HG03432 (cell line): ENCODE data around the gene MACROD2.

Experiments
- ATAC-seq: cut with Tn5 transposase; IDR thresholded peaks from one replicate; pipeline ENCODE4 v1.9.1; 2021; ENCODE audit warnings: mild to moderate bottlenecking, moderate library complexity; ENCODE audit not compliant: unreplicated experiment

Gene MACROD2

DNA sequence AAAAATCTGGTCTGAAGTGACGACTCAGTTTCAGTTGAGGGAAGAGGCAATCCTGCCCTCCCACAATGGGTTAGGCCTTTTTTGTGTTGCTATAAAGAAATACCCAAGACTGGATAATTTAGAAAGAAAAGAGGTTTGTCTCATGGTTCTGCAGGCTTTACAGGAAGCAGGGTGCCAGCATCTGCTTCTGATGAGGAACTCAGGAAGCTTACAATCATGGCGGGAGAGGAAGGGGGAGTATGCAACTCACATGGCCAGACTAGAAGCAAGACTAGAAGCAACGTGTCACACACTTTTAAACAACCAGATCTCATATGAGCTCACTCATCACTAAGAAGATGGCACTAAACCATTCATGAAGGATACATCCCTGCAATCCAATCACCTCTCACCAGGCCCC lies 2048.6 kb downstream of the MACROD2 start:
- no peak for ATAC-seq

DNA sequence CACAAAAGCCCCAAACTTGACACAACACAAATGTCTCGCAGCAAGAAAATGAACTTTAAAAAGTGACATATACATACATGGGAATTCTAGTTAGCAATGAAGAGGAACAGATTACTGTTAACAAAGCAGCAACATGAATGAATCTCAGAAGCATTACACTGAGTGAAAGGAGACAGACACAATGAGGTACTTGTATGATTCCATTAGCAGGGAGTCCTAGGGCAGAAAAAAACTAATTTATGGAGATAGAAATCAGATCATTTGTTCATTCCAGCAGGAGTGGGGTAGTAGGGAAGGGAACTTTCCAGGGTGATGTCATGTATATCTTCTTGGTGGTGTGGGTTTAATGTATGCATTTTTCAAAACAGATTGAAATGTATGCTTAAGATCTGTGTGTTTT lies 2053.6 kb downstream of the MACROD2 start:
- ATAC-seq = no peak

DNA sequence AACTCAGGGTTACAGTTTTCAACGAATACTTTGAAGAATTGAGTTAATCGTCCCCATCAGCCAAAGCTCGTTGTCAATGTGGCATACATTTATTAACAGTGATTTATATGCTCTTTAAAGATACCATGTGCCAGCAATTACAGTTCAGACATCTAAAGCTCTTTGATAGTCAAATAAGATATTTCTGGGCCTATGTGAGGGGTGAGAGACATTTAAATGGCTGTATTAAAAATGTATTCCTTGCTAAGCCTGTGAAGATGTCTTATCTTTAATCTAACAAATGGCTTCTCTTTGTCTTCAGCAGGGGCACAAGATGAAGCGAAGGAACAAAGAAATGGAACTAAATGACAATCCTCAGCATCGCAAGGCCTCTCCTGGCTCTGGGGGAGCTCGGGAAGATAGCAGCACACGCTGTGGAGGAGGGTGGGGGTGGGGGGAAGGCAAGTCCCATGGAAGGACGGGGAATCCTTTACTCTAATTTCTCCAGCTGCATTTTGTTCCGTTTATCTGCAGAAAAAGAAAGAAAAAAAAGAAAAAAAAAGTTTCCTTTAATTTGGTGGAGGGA lies 2054.3 kb downstream of the MACROD2 start:
- ATAC-seq = no peak

DNA sequence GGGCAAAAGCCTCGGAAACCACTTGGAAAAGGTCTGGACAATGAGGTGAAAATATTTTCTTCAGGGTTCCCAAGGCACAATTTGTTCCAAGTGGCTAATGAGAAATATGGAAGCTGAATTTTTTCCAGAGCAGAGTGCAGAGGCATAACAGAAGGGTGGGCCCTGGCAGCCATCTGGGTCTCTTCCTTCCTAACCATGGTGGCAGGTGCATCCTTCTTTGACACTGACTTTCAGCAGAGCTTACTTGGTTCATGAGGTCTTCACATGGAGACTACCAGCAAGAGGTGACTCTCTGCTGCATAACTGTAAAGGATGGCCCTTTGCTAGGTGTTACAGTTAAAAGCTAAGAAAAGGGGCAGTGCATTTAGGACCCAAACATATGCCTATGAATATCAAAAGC lies 2055.1 kb downstream of the MACROD2 start:
- ATAC-seq = no peak

DNA sequence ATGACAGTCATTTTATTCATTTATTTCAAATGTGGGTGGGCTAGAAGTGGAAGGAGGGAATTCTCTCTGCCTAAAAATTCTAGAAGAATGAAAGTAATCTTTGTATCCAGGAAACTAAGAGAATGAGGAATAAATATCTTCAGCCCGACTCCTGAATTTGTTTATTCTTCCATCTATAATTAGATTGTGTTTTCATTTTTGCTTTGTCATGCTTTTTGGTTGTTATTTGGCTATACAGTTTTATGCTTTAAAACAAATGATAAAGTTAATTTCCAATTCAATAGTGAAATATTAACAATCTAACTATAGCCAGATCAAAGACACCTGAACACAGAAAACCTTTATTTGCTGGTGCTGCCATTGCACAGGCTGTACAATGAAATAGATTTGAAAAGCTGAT lies 2056.7 kb downstream of the MACROD2 start:
- no peak for ATAC-seq

DNA sequence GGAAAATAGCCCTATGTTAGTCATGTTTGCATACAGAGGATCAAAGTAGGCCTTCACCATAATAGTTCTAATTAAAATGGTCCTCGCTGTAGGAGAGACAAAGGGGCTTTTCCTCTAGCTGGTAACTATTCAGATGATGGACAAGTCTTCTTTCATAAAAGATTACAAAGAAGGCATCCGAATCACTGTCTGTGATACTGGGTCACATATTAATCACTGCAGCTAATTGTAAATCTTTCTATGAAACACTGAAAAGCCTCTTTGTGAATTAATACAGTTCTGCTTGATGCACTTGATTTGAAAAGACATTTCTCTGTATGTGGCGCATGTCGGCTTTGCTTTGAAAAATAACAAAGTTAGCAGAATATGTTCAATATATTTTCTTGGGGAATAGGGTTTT lies 2057.1 kb downstream of the MACROD2 start:
- no peak for ATAC-seq

DNA sequence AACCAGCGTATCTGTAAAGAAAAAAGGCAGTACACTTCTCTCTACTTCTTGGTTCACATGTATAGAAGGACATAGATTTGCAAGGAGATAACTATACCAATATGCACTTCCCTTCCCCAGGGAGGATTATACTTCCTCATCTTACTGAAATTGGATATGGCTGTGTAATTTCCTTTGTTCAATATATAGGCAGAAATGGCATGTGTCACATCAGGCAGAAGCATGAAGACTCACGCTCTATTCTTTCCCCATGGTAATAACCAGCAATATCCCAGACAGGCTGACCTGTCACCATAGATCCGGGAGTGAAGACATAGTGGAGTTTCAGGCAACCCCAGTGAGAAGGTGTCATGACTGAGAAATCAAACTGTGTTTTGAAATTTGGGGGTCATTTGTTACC lies 2059.7 kb downstream of the MACROD2 start:
- no peak for ATAC-seq

DNA sequence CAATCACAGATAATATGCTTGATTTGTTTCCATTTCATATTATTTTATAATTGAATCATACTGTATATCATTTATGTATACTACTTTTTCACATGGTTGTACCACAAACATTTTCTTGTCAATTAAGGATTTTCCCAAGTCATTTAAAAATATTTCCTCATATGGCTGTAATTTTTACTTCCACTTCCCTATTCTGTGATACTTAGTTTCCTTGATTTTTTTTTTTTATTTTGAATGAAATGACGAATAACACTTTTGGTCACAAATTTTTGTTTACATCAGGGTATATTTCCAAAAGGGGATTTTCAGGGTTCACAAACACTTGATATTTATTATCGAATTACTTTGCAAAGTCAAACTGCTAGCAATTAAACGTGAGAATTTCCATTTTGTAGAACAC lies 2062.3 kb downstream of the MACROD2 start:
- ATAC-seq = no peak

DNA sequence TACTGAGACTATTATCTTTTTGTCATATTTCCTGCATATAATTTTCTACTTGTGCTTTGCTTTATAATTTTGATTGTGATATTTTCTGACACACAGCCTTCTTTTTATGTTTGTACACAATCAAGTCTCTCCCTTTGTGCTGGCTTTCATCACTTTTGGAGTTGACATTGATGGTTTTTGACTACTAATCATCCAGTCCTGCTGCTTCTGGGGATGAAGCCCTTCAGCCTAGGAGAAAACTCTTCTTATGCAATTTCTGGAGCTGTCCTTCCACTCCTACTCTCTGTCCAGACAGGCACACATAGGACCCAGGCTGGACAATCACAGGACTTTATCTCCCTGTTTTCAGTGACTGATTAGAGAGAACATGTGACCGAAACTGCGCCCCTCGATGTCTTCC lies 2063.0 kb downstream of the MACROD2 start:
- no peak for ATAC-seq

DNA sequence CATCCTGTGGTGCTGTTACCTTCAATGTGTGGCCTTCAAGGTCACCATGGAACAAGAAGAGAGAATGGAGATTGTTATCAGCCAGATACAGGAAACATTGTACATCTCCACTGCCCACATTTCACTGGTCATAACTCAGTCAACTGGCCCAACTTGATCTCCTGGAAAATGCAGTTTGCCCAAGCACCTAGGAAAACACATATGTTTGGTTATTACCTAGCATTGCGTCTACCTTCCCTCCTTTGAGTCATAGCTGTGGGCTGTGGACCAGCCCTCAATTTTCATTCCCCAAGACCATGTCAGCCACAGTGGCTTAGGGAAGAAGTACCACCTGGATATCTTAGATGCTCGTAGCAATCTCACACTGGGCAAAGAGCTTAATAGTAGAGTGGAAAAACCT lies 2064.5 kb downstream of the MACROD2 start:
- no peak for ATAC-seq

DNA sequence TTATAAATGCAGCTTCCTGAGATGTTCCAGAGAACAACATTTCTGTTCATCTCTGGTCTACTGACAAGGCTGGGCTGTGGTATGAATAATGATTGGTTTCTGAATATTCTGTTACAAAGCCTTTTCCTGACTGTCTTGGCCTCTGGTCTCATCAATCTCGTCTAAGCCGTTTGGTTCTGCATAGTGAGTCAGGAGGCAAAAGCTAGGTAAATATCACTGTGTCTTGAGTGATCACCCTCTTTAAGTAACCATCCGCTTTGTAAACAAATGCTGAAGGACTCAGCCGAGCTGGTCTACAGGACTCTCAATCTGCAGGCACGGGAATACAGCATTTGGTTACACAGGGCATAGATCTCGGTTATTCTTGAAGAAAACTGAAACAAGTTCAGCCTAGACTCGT lies 2066.0 kb downstream of the MACROD2 start:
- ATAC-seq = no peak

DNA sequence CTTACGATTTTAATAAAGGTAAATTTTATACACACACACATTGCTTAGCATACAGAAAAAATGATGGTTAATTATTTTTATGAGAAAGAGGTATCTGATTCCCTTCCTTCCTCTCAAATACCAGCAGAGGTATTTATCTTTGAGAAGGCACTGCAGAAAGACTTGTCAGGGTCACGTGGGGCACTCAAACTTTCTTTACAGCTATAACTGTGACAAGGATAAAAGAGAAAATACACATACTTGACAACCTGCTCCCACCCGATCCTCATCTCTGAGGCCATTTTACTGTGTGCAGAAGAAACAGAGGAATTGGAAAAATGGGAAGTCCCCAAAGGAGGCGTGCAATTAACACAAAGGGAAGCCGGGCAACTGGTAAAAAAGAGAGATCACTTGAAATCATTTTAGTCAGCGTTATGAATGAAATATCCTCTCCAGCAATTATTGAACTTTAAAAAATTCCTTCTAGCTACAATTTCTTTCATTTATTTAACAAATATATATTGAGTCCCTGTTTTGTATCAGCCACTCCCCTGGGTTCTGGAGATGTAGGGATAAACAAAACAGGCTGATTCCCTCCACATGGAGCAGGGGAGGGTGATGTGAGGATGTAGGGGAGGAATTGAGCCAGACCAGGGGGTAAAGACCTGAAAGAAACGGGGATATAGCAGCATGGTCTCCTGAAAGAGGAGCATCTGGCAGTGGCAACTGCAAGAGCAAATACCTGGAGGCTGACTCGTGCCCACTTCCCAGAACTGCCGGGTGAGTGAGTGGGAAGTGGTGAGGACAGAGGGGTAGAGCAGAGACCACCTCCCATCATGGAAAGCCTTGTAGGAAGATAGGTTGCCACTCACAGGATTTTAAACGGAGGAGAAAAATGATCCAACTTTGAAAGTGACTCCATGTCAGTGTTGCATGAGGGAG lies 2067.6 kb downstream of the MACROD2 start:
- no peak for ATAC-seq

DNA sequence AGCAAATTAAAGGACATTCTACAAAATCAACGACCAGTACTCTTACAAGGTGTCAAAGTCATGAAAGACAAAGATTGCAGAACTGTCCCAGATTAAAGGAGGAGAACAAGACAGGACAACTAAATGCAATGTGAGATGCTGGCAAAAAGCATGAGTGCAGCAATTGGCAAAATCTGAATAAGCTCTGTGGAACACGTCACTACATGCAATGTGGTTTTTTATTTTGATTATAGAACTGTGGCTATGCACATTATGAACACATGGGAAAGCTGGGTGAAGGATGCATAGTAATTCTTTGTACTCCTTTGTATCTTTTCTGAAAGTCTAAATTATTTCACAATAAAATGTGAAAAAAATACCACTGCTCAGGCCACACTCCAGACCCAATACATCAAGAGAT lies 2068.6 kb downstream of the MACROD2 start:
- ATAC-seq = no peak

DNA sequence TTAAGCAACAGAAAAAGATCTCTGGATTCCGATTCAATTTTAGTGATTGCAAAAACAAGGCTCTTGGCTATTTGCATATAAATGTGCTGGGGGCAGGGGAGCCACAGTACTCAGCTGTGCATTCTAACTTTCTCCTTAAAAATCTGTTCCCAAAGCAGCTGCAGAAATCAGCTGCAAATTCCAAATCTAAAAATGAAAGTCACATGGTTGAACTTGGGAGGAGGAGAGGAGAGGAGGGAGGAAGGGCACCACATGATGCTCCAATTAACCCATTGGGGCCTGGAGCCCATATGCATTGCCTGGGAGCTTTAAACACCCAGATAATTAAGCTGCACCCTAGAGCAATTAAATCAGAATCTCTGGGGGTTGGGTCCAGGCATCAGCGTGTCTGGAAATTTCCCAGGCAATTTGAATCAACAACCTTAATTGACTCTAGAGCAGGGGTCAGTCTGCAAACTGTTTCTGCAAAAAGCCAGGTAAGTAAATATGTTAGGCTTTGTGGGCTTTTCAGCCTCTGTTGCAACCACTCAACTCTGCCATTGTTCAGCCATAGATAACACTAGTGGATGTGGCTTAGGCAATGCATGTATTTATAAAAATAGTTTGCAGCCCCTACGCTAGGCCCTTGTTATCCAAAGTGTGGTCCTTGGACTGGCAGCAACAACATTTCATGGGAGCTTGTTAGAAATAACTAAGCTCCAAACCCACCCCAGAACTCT lies 2069.8 kb downstream of the MACROD2 start:
- no peak for ATAC-seq

DNA sequence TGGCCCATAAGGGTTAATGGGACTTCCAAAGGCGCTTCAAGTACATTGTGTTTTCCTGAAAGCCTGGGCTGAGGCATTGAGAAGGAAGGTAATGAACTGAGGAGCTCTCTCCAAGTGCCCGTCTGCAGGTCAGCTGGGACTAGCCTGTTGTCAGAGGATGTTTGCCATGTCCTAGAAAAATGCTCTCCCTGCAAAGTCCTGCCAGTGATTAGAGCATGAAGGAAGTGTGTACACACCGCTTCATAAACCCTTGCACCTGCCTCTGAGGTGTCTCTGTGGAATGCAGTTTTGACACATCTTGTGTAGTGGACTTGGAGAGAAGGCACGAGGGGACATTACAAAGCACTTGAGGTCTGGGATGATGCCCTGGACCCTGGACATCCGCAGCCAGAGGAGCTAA lies 2071.3 kb downstream of the MACROD2 start:
- ATAC-seq = no peak

DNA sequence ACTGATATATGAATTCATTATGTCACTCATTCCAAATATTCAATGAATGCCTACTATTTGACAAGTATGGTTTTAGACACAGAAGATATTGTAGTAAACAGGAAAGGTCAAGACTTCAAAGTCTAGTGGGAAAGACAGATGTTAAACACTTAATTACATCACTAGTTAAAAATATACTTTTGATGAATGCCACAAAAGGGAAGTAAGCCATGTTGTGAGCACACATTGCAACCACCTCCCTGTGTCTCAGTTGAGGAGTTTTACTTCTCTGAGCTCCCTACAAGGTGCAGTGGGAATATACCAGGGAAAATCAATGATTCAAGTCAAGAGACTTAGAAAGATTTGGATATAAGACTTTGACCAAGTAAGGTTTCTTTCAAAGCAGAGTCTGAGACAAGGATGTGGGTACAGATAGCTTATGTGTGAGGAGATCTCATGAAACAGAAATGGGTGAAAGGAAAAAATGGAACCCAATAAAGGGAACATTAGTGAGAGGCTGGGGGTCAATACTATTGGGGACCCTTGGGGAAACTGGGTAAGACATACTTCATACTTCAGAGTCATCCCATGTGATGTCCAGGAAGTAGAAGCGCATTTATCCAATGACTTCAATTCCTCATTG lies 2074.2 kb downstream of the MACROD2 start:
- peak; percentile 94 for ATAC-seq

DNA sequence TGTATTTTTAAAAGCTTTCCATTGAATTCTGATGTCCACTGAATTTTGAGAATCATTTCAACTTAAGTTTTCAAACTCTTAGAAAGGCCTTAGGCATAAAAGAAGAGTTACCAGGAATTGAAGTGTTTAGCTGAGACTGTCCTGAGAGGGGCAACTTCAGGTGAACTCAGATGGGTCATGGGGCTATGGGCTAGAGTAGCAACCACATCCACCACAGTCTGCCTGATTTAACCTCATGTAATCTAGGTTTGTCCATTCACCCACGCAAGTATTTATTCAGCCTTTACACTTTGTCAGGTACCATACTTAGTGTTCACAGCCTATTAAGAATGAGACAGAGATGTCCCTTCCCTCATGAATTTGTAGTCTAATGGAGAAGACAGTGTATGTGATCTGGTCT lies 2076.9 kb downstream of the MACROD2 start:
- ATAC-seq = no peak

DNA sequence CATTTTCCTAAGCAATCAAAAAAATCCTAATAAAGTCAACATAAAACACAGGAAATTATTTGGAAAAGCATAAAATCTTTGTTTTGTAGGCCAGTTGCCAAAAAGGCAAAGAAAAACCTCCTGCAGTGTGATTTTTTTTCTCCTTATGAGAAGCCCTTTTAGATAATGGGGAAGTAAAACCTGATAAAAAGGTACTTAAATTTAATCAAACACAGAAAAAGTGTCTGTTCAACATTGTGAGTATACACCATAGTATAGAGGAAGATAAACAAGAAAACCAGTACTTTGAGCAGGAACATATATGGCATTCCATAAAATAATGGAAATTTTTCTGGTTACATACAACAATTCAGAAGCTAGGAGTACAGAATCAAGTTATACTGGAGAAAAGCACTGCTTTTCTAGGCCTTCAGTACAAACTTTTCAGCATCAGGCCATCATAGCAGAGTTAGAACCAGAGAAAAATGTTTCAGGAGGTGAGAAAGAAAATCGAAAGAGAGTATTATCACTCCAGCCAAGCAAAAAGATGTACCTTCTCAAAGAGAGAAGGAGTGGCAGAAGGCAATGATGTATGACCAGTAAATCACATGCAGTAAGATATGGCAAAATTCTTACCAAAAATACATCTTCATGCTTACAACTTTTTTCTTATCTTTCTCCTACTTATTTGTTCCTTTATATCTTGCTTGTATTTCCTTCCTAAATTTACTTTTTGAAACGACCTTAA lies 2083.0 kb downstream of the MACROD2 start:
- no peak for ATAC-seq

DNA sequence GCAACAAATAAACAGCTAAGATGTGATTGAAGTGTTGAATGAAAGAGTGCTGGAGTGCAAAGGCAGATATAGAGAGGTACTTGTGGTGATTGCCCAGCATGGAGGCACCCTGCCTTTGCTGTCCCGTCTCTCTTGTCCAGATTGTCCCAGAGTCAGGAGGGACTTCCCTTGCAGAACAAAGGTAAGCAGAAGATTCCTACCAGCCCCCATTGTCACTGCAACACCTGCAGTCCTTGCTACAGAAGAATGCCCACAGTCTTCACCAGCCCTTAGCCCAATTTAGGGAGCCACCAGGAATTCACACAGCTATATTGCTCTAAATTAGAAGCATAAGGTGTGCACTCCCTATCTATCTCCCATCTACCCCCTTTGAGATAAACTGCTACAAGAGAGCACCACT lies 2086.1 kb downstream of the MACROD2 start:
- no peak for ATAC-seq

DNA sequence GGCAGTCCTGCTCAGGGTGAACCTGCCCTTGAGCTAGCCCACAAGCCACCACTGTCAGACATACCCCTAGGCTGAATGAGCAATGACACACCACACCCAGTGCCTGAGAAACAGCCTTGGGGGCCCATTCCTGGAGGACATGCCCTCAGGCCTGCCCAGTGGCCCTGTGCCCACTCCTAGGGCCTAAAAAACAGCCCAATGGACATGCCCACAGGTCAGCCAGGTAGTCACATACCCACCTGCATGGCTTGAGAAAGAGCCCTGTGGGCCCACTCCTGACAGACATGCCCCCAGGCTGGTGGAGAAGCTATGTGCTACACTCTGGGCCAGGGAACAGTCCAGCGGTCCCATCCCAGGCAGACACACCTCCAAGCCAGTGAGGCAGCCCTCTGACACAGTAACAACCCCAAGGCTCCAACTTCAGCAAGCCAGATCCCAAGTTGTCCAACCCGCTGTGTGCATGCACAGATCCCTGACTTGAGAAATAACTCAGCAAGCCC lies 2086.8 kb downstream of the MACROD2 start:
- no peak for ATAC-seq
